ENCODE data around the gene PARD3B. TPM values are rescaled to one million over a fixed set of nuclear protein-coding genes. Genes with fewer than 3 reads are reported as not detected.
"Not testable (repeated sequence)": the region's sequence is repeated elsewhere in the genome, so short reads cannot be mapped to it uniquely, and the experiment has no call there.

Gene PARD3B
- total RNA-seq, 1 donor from 2014 or later = not detected

DNA sequence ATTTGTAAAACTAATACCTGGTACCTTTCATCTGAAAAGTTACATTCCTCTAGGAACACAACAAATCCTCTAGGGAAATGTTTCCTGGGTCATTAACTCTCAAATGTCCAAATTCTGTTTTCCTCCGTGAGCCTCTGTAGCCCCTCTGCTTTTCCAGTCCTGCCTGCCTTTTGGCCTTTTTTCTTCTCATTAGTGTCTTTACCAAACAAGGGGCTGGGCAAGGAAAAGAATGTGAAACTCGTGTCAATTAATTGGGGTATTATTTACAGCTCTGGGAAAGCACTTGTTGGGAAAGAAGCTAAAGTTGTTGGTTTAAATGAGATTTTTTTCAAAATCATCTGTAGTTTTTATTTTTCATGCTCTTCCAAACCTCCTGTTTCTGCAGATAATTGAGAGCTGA is 938.9 kb downstream of the PARD3B start:
- Mint-ChIP-seq H3K4me3 (no peak overlapping the region), H3K9me3 (no peaks in the 10 kb centered on the region), H3K4me1 (no peaks in the 10 kb centered on the region), H3K27ac (no peak overlapping the region), H3K36me3 (ENCODE audit: low read depth) (no peaks in the 10 kb centered on the region), H3K27me3 (peaks cover 2% of the 10 kb centered on the region)
- CTCF ChIA-PET = no interaction called here
- DNase-seq (no peak), ATAC-seq (ENCODE audit: low read depth) (no peak)
- TF ChIP-seq, protein P1, sequence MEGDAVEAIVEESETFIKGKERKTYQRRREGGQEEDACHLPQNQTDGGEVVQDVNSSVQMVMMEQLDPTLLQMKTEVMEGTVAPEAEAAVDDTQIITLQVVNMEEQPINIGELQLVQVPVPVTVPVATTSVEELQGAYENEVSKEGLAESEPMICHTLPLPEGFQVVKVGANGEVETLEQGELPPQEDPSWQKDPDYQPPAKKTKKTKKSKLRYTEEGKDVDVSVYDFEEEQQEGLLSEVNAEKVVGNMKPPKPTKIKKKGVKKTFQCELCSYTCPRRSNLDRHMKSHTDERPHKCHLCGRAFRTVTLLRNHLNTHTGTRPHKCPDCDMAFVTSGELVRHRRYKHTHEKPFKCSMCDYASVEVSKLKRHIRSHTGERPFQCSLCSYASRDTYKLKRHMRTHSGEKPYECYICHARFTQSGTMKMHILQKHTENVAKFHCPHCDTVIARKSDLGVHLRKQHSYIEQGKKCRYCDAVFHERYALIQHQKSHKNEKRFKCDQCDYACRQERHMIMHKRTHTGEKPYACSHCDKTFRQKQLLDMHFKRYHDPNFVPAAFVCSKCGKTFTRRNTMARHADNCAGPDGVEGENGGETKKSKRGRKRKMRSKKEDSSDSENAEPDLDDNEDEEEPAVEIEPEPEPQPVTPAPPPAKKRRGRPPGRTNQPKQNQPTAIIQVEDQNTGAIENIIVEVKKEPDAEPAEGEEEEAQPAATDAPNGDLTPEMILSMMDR (IDR thresholded peaks at IDR 0.05) = no peak
- intact Hi-C loops (cut with micrococcal nuclease) = no loop called here
- POLR2A ChIA-PET = no interaction called here

DNA sequence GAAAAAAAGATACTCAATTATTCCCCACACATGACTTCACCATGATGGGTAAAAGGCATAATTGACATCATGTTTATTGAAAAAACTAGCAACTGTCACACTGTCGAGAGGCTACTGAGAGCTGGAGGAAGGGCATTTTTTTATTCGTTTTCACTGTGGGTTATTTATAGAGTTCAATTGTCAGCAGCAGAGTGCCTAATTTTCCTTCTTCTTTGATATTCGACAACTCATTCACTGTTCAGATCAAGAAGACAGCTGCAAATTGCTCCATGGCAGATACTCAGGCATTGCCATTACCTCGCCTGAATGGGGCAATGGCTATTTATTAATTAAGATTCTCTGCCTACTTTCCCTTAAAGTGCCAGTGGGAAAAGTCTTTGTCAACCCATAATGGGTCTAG is 939.5 kb downstream of the PARD3B start:
- no peaks in the 10 kb centered on the region for H3K9me3 Mint-ChIP-seq
- no peaks in the 10 kb centered on the region for H3K4me1 Mint-ChIP-seq
- CTCF ChIA-PET = no interaction called here
- no peaks in the 10 kb centered on the region for H3K36me3 Mint-ChIP-seq (ENCODE audit: low read depth)
- intact Hi-C loops (cut with micrococcal nuclease) = no loop called here
- no peak overlapping the region for H3K27ac Mint-ChIP-seq
- no peak overlapping the region for H3K4me3 Mint-ChIP-seq
- no peaks in the 10 kb centered on the region for H3K27me3 Mint-ChIP-seq
- POLR2A ChIA-PET = no interaction called here
- ATAC-seq (ENCODE audit: low read depth) (no peak), DNase-seq (no peak)
- TF ChIP-seq, protein P1 (IDR thresholded peaks at IDR 0.05) = no peak

DNA sequence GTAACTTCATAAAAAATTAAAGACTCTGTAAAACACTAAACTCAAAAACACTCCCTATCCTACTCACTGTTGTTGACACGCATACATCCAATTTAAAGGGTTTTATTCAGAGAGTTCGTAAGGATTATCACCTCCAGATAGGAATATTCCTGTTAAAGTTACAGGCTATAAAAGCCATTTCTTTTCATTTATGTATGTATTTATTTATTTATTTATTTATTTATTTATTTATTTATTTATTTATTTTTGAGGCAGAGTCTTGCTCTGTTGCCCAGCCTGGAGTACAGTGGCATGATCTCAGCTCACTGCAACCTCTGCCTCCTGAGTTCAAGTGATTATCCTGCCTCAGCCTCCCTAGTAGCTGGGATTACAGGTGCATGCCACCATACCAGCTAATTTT is 948.3 kb downstream of the PARD3B start:
- H3K9me3 Mint-ChIP-seq; H3K4me1 Mint-ChIP-seq; CTCF ChIA-PET; H3K36me3 Mint-ChIP-seq (ENCODE audit: low read depth); H3K27me3 Mint-ChIP-seq; H3K4me3 Mint-ChIP-seq; DNase-seq; POLR2A ChIA-PET; intact Hi-C loops (cut with micrococcal nuclease); H3K27ac Mint-ChIP-seq; ATAC-seq (ENCODE audit: low read depth): not testable (repeated sequence)

DNA sequence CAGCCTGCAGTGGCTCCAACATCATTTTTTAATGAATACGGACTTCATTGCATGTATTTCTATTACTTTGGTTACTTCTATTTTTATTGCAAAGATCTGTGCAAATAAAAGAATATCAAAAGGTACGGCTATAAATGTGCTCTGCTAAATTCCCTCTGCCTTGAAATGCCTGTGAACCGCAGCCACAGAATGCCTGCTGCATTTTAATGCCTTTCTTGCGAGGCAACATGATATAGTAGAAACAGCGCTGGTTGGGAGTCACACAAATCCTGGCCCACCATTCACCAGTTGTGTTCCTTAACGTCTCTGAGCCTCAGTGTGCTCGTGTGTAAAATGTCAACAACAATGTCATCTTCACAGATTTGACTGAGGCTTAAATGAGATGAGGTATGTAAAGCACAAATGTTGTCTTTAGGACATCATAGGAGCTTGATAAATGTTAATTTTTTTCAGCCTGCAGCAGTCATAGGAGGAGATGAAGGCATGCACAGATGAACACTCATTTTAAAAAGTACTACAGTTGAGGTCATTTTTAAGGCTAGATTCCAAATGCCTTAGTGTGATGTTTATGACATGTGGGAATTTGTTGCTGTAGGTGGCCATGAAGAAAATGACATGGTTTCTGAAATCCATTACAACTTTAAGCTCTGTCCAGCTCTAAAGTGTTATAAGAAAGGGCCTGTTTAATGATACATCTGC is 949.4 kb downstream of the PARD3B start:
- ATAC-seq (ENCODE audit: low read depth) = no peak
- TF ChIP-seq, protein P1 (IDR thresholded peaks at IDR 0.05) = no peak
- DNase-seq = no peak
- POLR2A ChIA-PET = no interaction called here
- H3K4me3 Mint-ChIP-seq = no peak overlapping the region
- no peaks in the 10 kb centered on the region for H3K4me1 Mint-ChIP-seq
- no peaks in the 10 kb centered on the region for H3K36me3 Mint-ChIP-seq (ENCODE audit: low read depth)
- H3K9me3 Mint-ChIP-seq = no peaks in the 10 kb centered on the region
- intact Hi-C loops (cut with micrococcal nuclease) = no loop called here
- H3K27me3 Mint-ChIP-seq = peaks cover 8% of the 10 kb centered on the region
- CTCF ChIA-PET = no interaction called here
- H3K27ac Mint-ChIP-seq = no peak overlapping the region

GRCh38 chr2:205495819-205496218 is 950.5 kb downstream of the PARD3B start:
- H3K9me3 Mint-ChIP-seq = no peaks in the 10 kb centered on the region
- intact Hi-C loops (cut with micrococcal nuclease) = no loop called here

More at GRCh38 chr2:205495819-205496218, 950.5 kb downstream of the PARD3B start:
- CTCF ChIA-PET = no interaction called here
- ATAC-seq (ENCODE audit: low read depth) (no peak), DNase-seq (no peak)
- POLR2A ChIA-PET = no interaction called here
- Mint-ChIP-seq H3K36me3 (ENCODE audit: low read depth) (no peaks in the 10 kb centered on the region), H3K27me3 (peaks cover 8% of the 10 kb centered on the region), H3K27ac (no peak overlapping the region), H3K4me3 (no peak overlapping the region), H3K4me1 (no peaks in the 10 kb centered on the region)
- TF ChIP-seq, protein P1 (IDR thresholded peaks at IDR 0.05) = no peak

All from activated B cell treated with CpG ODN at 0.5 μM for 24 hours (primary cell).